Neural progenitor cell (in vitro differentiated cells): ENCODE measurements around the gene SLC1A4.

Source experiments
- CTCF ChIP-seq: fragments of 200-600 bp; sonication (generic); IDR thresholded peaks from 2 replicates; pipeline ENCODE4 v1.5.1; 2017; ENCODE audit warnings: antibody characterized with exemption, mild to moderate bottlenecking
- EZH2 ChIP-seq: fragments of 200-600 bp; sonication (generic); IDR thresholded peaks from 2 replicates; pipeline ENCODE4 v1.6.1; 2017; ENCODE audit warnings: antibody characterized with exemption, mild to moderate bottlenecking, moderate library complexity

- TF ChIP-seq EZH2: no peak
- no peak for TF ChIP-seq CTCF
These were observed 27.6 kb downstream of the SLC1A4 start for GRCh38 chr2:65016789-65017188.
